Mesothelial cell of epicardium (in vitro differentiated cells): ENCODE results near the gene CFDP1. TPM values are rescaled to one million over a fixed set of nuclear protein-coding genes. Genes with fewer than 3 reads are reported as not detected.

Experiments
- DNase-seq, 2 experiments: peaks; one replicate each; pipeline ENCODE4 v3.0.0; 2021; ENCODE audit warnings: low spot score in 2 of 2; ENCODE audit not compliant: unreplicated experiment in 2 of 2
- H3K27ac Mint-ChIP-seq: 2 replicates; pipeline ENCODE4 v1.8.0; 2021; ENCODE audit warnings: mixed read lengths
- H3K27me3 Mint-ChIP-seq: 2 replicates; pipeline ENCODE4 v1.8.0; 2021; ENCODE audit warnings: low read depth, mixed read lengths
- H3K36me3 Mint-ChIP-seq: 2 replicates; pipeline ENCODE4 v1.8.0; 2021; ENCODE audit warnings: mixed read lengths
- H3K4me1 Mint-ChIP-seq: 2 replicates; pipeline ENCODE4 v1.8.0; 2021; ENCODE audit warnings: mixed read lengths
- H3K4me3 Mint-ChIP-seq: 2 replicates; pipeline ENCODE4 v1.8.0; 2021; ENCODE audit warnings: mild to moderate bottlenecking, moderate library complexity, mixed read lengths
- H3K9me3 Mint-ChIP-seq: 2 replicates; pipeline ENCODE4 v1.8.0; 2021; ENCODE audit warnings: mixed read lengths
- total RNA-seq: library from RNA; stranded (reverse); gene quantifications from 3 replicates; pipeline ENCODE4 v1.2.1, GENCODE V29; 2021
- TF ChIP-seq, protein P1 (sequence below): fragments of 200-600 bp; sonication (generic); IDR thresholded peaks from one replicate; pipeline ENCODE4 v1.5.0; 2021; ENCODE audit warnings: antibody characterized with exemption; ENCODE audit not compliant: unreplicated experiment

The CFDP1 gene
- total RNA-seq, 1 donor from 2014 or later: 89.1 TPM

DNA sequence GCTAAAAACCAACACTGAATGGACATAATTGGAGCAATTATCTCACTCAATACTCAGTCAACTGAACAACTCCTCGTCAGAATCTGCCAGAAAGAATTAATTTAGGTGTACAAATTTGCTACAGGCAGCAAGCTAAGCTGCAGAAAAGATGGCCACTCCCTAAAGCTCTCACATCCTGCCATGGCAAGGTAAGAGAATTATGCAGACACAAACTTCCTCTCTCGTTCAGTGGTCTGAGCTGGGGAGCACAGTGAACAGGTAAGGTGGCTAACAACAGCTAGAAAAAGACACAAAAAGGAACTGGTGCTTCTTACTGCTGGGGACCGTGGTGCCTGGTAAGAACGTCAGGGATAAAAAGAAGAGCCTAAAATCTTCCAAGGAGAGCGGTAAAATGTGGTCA is 107.0 kb downstream of the CFDP1 start:
- TF ChIP-seq, protein P1, sequence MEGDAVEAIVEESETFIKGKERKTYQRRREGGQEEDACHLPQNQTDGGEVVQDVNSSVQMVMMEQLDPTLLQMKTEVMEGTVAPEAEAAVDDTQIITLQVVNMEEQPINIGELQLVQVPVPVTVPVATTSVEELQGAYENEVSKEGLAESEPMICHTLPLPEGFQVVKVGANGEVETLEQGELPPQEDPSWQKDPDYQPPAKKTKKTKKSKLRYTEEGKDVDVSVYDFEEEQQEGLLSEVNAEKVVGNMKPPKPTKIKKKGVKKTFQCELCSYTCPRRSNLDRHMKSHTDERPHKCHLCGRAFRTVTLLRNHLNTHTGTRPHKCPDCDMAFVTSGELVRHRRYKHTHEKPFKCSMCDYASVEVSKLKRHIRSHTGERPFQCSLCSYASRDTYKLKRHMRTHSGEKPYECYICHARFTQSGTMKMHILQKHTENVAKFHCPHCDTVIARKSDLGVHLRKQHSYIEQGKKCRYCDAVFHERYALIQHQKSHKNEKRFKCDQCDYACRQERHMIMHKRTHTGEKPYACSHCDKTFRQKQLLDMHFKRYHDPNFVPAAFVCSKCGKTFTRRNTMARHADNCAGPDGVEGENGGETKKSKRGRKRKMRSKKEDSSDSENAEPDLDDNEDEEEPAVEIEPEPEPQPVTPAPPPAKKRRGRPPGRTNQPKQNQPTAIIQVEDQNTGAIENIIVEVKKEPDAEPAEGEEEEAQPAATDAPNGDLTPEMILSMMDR: no peak
- peaks cover 14% of the 10 kb centered on the region for H3K4me1 Mint-ChIP-seq
- H3K27me3 Mint-ChIP-seq: no peaks in the 10 kb centered on the region
- DNase-seq: no peak
- no peak overlapping the region for H3K27ac Mint-ChIP-seq
- H3K36me3 Mint-ChIP-seq: peaks cover 7% of the 10 kb centered on the region
- H3K9me3 Mint-ChIP-seq: no peaks in the 10 kb centered on the region
- no peak overlapping the region for H3K4me3 Mint-ChIP-seq

DNA sequence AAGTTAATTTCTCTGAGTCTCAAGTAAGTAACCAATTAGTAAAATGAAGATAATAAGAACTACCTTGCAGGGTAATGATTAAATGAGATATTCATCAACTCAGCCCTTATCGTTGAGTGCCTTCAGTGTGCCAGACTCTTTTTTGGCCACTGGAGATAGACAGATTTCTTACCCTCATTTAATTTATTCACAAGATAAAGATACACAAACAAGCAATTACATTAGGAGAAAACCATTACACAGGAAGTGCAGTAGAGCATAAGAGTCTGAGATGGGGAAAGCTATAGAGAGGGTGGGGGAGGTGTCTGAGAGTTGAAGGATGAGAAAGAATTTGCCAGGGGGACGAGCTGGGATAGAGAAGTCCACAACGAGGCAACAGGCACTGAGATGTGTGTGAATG is 109.4 kb downstream of the CFDP1 start:
- no peaks in the 10 kb centered on the region for H3K27me3 Mint-ChIP-seq
- H3K9me3 Mint-ChIP-seq: no peaks in the 10 kb centered on the region

DNA sequence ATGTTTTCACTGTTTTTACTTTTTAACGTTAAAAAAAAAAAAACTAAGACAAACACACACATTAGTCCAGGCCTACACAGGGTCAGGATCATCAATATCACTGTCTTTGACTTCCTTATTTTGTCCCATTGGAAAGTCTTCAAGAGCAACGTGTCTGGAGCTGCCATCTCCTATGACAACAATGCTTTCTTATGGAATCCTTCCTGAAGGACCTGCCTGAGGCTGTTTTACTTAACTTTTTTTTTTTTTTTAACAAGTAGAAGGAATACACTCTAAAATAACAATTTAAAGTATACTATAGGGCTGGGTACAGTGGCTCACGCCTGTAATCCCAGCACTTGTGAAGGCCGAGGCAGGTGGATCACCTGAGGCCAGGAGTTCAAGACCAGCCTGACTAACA is 110.1 kb downstream of the CFDP1 start:
- DNase-seq: no peak
- peaks cover 7% of the 10 kb centered on the region for H3K36me3 Mint-ChIP-seq
- TF ChIP-seq, protein P1: no peak
- no peaks in the 10 kb centered on the region for H3K27me3 Mint-ChIP-seq
- no peaks in the 10 kb centered on the region for H3K9me3 Mint-ChIP-seq
- no peak overlapping the region for H3K27ac Mint-ChIP-seq
- H3K4me1 Mint-ChIP-seq: peaks cover 8% of the 10 kb centered on the region
- H3K4me3 Mint-ChIP-seq: no peak overlapping the region

More for the DNA sequence above, 109.4 kb downstream of the CFDP1 start:
- H3K4me1 Mint-ChIP-seq: peaks cover 8% of the 10 kb centered on the region
- no peak overlapping the region for H3K4me3 Mint-ChIP-seq
- H3K27ac Mint-ChIP-seq: peak overlapping the region; percentile 9
- H3K36me3 Mint-ChIP-seq: peaks cover 7% of the 10 kb centered on the region
- no peak for DNase-seq
- TF ChIP-seq, protein P1: no peak

DNA sequence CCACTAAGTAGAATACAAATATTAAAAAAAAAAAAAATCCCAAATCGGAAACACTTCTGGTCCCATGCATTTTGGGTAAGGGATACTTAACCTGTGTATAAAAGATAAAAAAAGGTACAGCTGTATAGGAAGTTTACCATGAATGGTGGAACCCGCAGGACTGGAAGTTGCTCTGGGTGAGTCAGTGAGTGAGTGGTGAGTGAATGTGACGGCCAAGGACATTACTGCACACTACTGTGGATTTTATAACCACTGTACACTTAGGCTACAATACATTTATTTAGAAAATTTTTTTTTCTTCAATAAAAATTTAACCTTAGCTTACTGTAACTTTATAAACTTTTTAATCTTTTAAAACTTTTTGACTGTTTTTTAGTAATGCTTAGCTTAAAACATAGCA is 110.6 kb downstream of the CFDP1 start:
- no peak overlapping the region for H3K4me3 Mint-ChIP-seq
- H3K36me3 Mint-ChIP-seq: peaks cover 7% of the 10 kb centered on the region
- TF ChIP-seq, protein P1: no peak
- no peaks in the 10 kb centered on the region for H3K9me3 Mint-ChIP-seq
- H3K27me3 Mint-ChIP-seq: no peaks in the 10 kb centered on the region
- DNase-seq: no peak
- no peak overlapping the region for H3K27ac Mint-ChIP-seq
- peaks cover 8% of the 10 kb centered on the region for H3K4me1 Mint-ChIP-seq

DNA sequence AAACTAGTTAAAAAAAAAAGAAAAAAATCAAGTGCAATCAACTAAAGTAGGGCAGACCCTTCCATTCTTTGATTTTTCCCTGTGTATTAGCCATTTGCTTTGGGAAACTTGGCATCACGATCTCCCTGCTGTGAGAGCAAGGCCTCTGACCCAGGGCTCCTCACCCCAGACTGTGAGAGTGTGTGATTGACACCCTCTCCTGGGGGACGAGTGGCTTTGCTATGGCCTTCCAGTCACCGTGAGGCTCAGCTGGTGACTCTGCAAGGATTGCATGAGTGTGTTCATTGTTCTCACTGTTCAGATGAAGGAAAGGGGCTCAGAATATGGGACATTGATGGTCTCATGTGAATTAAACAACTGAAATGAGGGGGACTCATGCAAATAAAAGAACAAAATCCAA is 112.9 kb downstream of the CFDP1 start:
- Mint-ChIP-seq H3K4me3 (no peak overlapping the region), H3K4me1 (peaks cover 12% of the 10 kb centered on the region), H3K36me3 (peaks cover 15% of the 10 kb centered on the region), H3K27me3 (no peaks in the 10 kb centered on the region), H3K27ac (no peak overlapping the region), H3K9me3 (no peaks in the 10 kb centered on the region)
- no peak for DNase-seq
- TF ChIP-seq, protein P1: no peak
